ENCODE measurements around the gene PHC2. TPM values are rescaled to one million over a fixed set of nuclear protein-coding genes. Genes with fewer than 3 reads are reported as not detected.

The PHC2 gene
- total RNA-seq: 32.4 and 34.2 TPM in 2 replicates

GRCh38 chr1:33430692-33431593 lies at the start of gene PHC2:
PHC2 (minus strand) TSS chr1:33431095; CDS start chr1:33375539, 55,556 bp downstream.
- DNase-seq: peak; percentile 95
- intact Hi-C loops (cut with micrococcal nuclease): no loop called here
- Mint-ChIP-seq H3K36me3 (ENCODE audit: low read depth) (no peaks in the 10 kb centered on the region), H3K4me1 (peaks cover 4% of the 10 kb centered on the region), H3K4me3 (peak within 1 kb of the TSS; percentile 70), H3K27me3 (peaks cover 27% of the 10 kb centered on the region), H3K27ac (no peak within 1 kb of the TSS), H3K9me3 (no peaks in the 10 kb centered on the region)

- Mint-ChIP-seq H3K36me3 (ENCODE audit: low read depth) (no peaks in the 10 kb centered on the region), H3K9me3 (no peaks in the 10 kb centered on the region), H3K4me3 (no peak overlapping the region), H3K27ac (no peak overlapping the region), H3K4me1 (peaks cover 7% of the 10 kb centered on the region), H3K27me3 (no peaks in the 10 kb centered on the region)
- DNase-seq: no peak
- intact Hi-C loops (cut with micrococcal nuclease): loop anchor here (10.0 kb wide), 1 partner anchor 383 kb away; no protein-coding TSS in a partner anchor
These were observed 46.6 kb upstream of the PHC2 start for GRCh38 chr1:33477451-33477850.

- no peak overlapping the region for H3K27ac Mint-ChIP-seq
- no peaks in the 10 kb centered on the region for H3K27me3 Mint-ChIP-seq
- peak overlapping the region; percentile 85 for H3K4me3 Mint-ChIP-seq
- H3K9me3 Mint-ChIP-seq: no peaks in the 10 kb centered on the region
- peaks cover 22% of the 10 kb centered on the region for H3K4me1 Mint-ChIP-seq
- intact Hi-C loops (cut with micrococcal nuclease): loop anchor here (5.0 to 10.0 kb wide), 2 partner anchors 107 to 379 kb away; no protein-coding TSS in a partner anchor
- no peaks in the 10 kb centered on the region for H3K36me3 Mint-ChIP-seq (ENCODE audit: low read depth)
- no peak for DNase-seq
These were observed 43.0 kb upstream of the PHC2 start for GRCh38 chr1:33473900-33474299.

- H3K27ac Mint-ChIP-seq: peak within 1 kb of the TSS; percentile 57
- no peaks in the 10 kb centered on the region for H3K36me3 Mint-ChIP-seq (ENCODE audit: low read depth)
- H3K4me1 Mint-ChIP-seq: peaks cover 22% of the 10 kb centered on the region
- intact Hi-C loops (cut with micrococcal nuclease): loop anchor here (1.0 to 10.0 kb wide), 3 partner anchors 105 to 378 kb away; no protein-coding TSS in a partner anchor
- peak within 1 kb of the TSS; percentile 85 for H3K4me3 Mint-ChIP-seq
- H3K27me3 Mint-ChIP-seq: no peaks in the 10 kb centered on the region
- DNase-seq: peak; percentile 95
- H3K9me3 Mint-ChIP-seq: no peaks in the 10 kb centered on the region
These were observed 41.5 kb upstream of the PHC2 start, which contains the start of gene ZSCAN20 for GRCh38 chr1:33472269-33472980. ZSCAN20 (plus strand) TSS chr1:33472645; CDS start chr1:33479289, 6,644 bp downstream.

- no peak for DNase-seq
- H3K27me3 Mint-ChIP-seq: no peaks in the 10 kb centered on the region
- H3K4me3 Mint-ChIP-seq: peak overlapping the region; percentile 21
- no peaks in the 10 kb centered on the region for H3K9me3 Mint-ChIP-seq
- no peak overlapping the region for H3K27ac Mint-ChIP-seq
- peaks cover 22% of the 10 kb centered on the region for H3K4me1 Mint-ChIP-seq
- no peaks in the 10 kb centered on the region for H3K36me3 Mint-ChIP-seq (ENCODE audit: low read depth)
- intact Hi-C loops (cut with micrococcal nuclease): loop anchor here (2.0 to 10.0 kb wide), 3 partner anchors 104 to 377 kb away; no protein-coding TSS in a partner anchor
These were observed 40.5 kb upstream of the PHC2 start for GRCh38 chr1:33471416-33471815.

GRCh38 chr1:33470495-33471012 lies 39.7 kb upstream of the PHC2 start:
- Mint-ChIP-seq H3K9me3 (no peaks in the 10 kb centered on the region), H3K27ac (no peak overlapping the region), H3K36me3 (ENCODE audit: low read depth) (no peaks in the 10 kb centered on the region), H3K27me3 (peaks cover 2% of the 10 kb centered on the region), H3K4me1 (peaks cover 22% of the 10 kb centered on the region), H3K4me3 (peak overlapping the region; percentile 21)
- peak; percentile 88 for DNase-seq
- intact Hi-C loops (cut with micrococcal nuclease): loop anchor here (2.0 to 10.0 kb wide), 3 partner anchors 103 to 376 kb away; no protein-coding TSS in a partner anchor

GRCh38 chr1:33469691-33470090 lies 38.8 kb upstream of the PHC2 start:
- Mint-ChIP-seq H3K4me1 (peaks cover 22% of the 10 kb centered on the region), H3K4me3 (no peak overlapping the region), H3K27me3 (peaks cover 4% of the 10 kb centered on the region), H3K36me3 (ENCODE audit: low read depth) (no peaks in the 10 kb centered on the region), H3K9me3 (no peaks in the 10 kb centered on the region), H3K27ac (no peak overlapping the region)
- no peak for DNase-seq
- intact Hi-C loops (cut with micrococcal nuclease): loop anchor here (2.0 to 10.0 kb wide), 3 partner anchors 102 to 375 kb away; no protein-coding TSS in a partner anchor

GRCh38 chr1:33468967-33469366 lies 38.1 kb upstream of the PHC2 start:
- Mint-ChIP-seq H3K27me3 (peaks cover 4% of the 10 kb centered on the region), H3K4me1 (peaks cover 22% of the 10 kb centered on the region), H3K9me3 (no peaks in the 10 kb centered on the region), H3K36me3 (ENCODE audit: low read depth) (no peaks in the 10 kb centered on the region), H3K27ac (no peak overlapping the region), H3K4me3 (no peak overlapping the region)
- no peak for DNase-seq
- intact Hi-C loops (cut with micrococcal nuclease): no loop called here

- DNase-seq: no peak
- peaks cover 22% of the 10 kb centered on the region for H3K4me1 Mint-ChIP-seq
- peaks cover 4% of the 10 kb centered on the region for H3K27me3 Mint-ChIP-seq
- H3K36me3 Mint-ChIP-seq (ENCODE audit: low read depth): no peaks in the 10 kb centered on the region
- H3K9me3 Mint-ChIP-seq: no peaks in the 10 kb centered on the region
- intact Hi-C loops (cut with micrococcal nuclease): no loop called here
- H3K27ac Mint-ChIP-seq: no peak overlapping the region
- H3K4me3 Mint-ChIP-seq: no peak overlapping the region
These were observed 37.6 kb upstream of the PHC2 start for GRCh38 chr1:33468531-33468930.

GRCh38 chr1:33468011-33468410 lies 37.1 kb upstream of the PHC2 start:
- intact Hi-C loops (cut with micrococcal nuclease): no loop called here
- Mint-ChIP-seq H3K27me3 (peaks cover 4% of the 10 kb centered on the region), H3K4me3 (no peak overlapping the region), H3K36me3 (ENCODE audit: low read depth) (no peaks in the 10 kb centered on the region), H3K4me1 (peaks cover 20% of the 10 kb centered on the region), H3K9me3 (no peaks in the 10 kb centered on the region), H3K27ac (no peak overlapping the region)
- DNase-seq: no peak

GRCh38 chr1:33466159-33466558 lies 35.3 kb upstream of the PHC2 start:
- Mint-ChIP-seq H3K27ac (no peak overlapping the region), H3K4me3 (no peak overlapping the region), H3K36me3 (ENCODE audit: low read depth) (no peaks in the 10 kb centered on the region), H3K27me3 (peaks cover 7% of the 10 kb centered on the region), H3K9me3 (no peaks in the 10 kb centered on the region), H3K4me1 (peaks cover 7% of the 10 kb centered on the region)
- no peak for DNase-seq
- intact Hi-C loops (cut with micrococcal nuclease): no loop called here

- Mint-ChIP-seq H3K4me3 (no peak overlapping the region), H3K27ac (no peak overlapping the region), H3K27me3 (peaks cover 8% of the 10 kb centered on the region), H3K36me3 (ENCODE audit: low read depth) (no peaks in the 10 kb centered on the region), H3K9me3 (no peaks in the 10 kb centered on the region), H3K4me1 (peaks cover 2% of the 10 kb centered on the region)
- DNase-seq: no peak
- intact Hi-C loops (cut with micrococcal nuclease): no loop called here
These were observed 34.4 kb upstream of the PHC2 start for GRCh38 chr1:33465316-33465715.

GRCh38 chr1:33464552-33464951 lies 33.7 kb upstream of the PHC2 start:
- intact Hi-C loops (cut with micrococcal nuclease): no loop called here
- Mint-ChIP-seq H3K4me1 (peaks cover under 1% of the 10 kb centered on the region), H3K27me3 (peaks cover 10% of the 10 kb centered on the region), H3K36me3 (ENCODE audit: low read depth) (no peaks in the 10 kb centered on the region), H3K9me3 (no peaks in the 10 kb centered on the region), H3K27ac (no peak overlapping the region), H3K4me3 (no peak overlapping the region)
- no peak for DNase-seq

All from activated CD4-positive, alpha-beta T cell treated with anti-CD3 and anti-CD28 coated beads, Interleukin-2, amount 10 ng/mL, durations not matched to agents 24 days and 14 days (primary cell).